Ureter (tissue), 1 donor: Measurements from ENCODE around the gene SEPTIN8. TPM values are rescaled to one million over a fixed set of nuclear protein-coding genes. Genes with fewer than 3 reads are reported as not detected.

ENCODE experiments used
- total RNA-seq: library from RNA; stranded (reverse); gene quantifications from one replicate; pipeline ENCODE4 v1.2.4, GENCODE V29; 2023
- donor health status: DM: yes; HTN: yes; CAD: no.

SEPTIN8 gene
- total RNA-seq, 1 donor from 2014 or later = 170 TPM

Other genes with a start within 250 kb of the SEPTIN8 start
- gene IL5, start 233.7 kb downstream of the SEPTIN8 start, total RNA-seq = not detected
- 49.5 TPM for gene RAD50, start 220.3 kb downstream of the SEPTIN8 start, total RNA-seq
- not detected for gene IL13, start 119.1 kb downstream of the SEPTIN8 start, total RNA-seq
- gene IL4, start 103.2 kb downstream of the SEPTIN8 start, total RNA-seq = not detected
- gene KIF3A, start 39.7 kb downstream of the SEPTIN8 start, total RNA-seq = 19.9 TPM
- gene CCNI2, start 29.8 kb downstream of the SEPTIN8 start, total RNA-seq = 5.8 TPM
- gene SOWAHA, start 36.1 kb upstream of the SEPTIN8 start, total RNA-seq = 6.8 TPM
- 263 TPM for gene SHROOM1, start 53.4 kb upstream of the SEPTIN8 start, total RNA-seq
- 0.73 TPM for gene GDF9, start 89.2 kb upstream of the SEPTIN8 start, total RNA-seq
- 558 TPM for gene UQCRQ, start 89.4 kb upstream of the SEPTIN8 start, total RNA-seq
- 28.3 TPM for gene LEAP2, start 96.4 kb upstream of the SEPTIN8 start, total RNA-seq
- 107 TPM for gene AFF4, start 186.4 kb upstream of the SEPTIN8 start, total RNA-seq
- 22.1 TPM for gene ZCCHC10, start 249.3 kb upstream of the SEPTIN8 start, total RNA-seq